HCT116 (cell line): Measurements from ENCODE around the gene GRIK4.

Experiments
- CTCF ChIP-seq, 3 experiments: fragments of 200-600 bp in 1 of 3; sonication (generic) in 1 of 3; IDR thresholded peaks in 2 of 3; conservative IDR thresholded peaks in 1 of 3; 2 replicates each; pipeline ENCODE4 v1.5.1; 2012 to 2017; ENCODE audit warnings: low read depth in 2 of 3, low read length in 2 of 3, antibody characterized with exemption in 1 of 3, borderline replicate concordance in 1 of 3, control low read depth in 1 of 3, mild to moderate bottlenecking in 1 of 3, mixed read lengths in 1 of 3, mixed run types in 1 of 3, moderate library complexity in 1 of 3; ENCODE audit not compliant: insufficient read depth in 1 of 3
- EZH2 ChIP-seq: fragments of 200-600 bp; sonication (generic); IDR thresholded peaks from 2 replicates; pipeline ENCODE4 v1.6.1; 2017; ENCODE audit warnings: antibody characterized with exemption, mixed run types
- MAX ChIP-seq: IDR thresholded peaks from 2 replicates; pipeline ENCODE4 v1.6.1; 2012
- POLR2A ChIP-seq: IDR thresholded peaks from 2 replicates; pipeline ENCODE4 v1.7.0; 2011; ENCODE audit warnings: borderline replicate concordance; ENCODE audit not compliant: insufficient read depth, insufficient read length; ENCODE audit errors: extremely low read depth
- POLR2AphosphoS5 ChIP-seq: IDR thresholded peaks from 2 replicates; pipeline ENCODE4 v1.6.1; 2011; ENCODE audit warnings: mild to moderate bottlenecking, low read depth, low read length, moderate library complexity
- REST ChIP-seq: IDR thresholded peaks from 2 replicates; pipeline ENCODE4 v1.6.1; 2012; ENCODE audit warnings: low read depth
- SP1 ChIP-seq: IDR thresholded peaks from 2 replicates; pipeline ENCODE4 v1.6.1; 2012; ENCODE audit warnings: low read depth
- TCF7L2 ChIP-seq: IDR thresholded peaks from 2 replicates; pipeline ENCODE4 v1.7.0; 2011; ENCODE audit warnings: borderline replicate concordance, inconsistent platforms; ENCODE audit not compliant: insufficient read depth, insufficient read length; ENCODE audit errors: extremely low read depth
- YY1 ChIP-seq: IDR thresholded peaks from 2 replicates; pipeline ENCODE4 v1.6.1; 2011; ENCODE audit warnings: low read length, low read depth, moderate library complexity, mild to moderate bottlenecking; ENCODE audit not compliant: insufficient replicate concordance; ENCODE audit errors: extremely low read depth
- ZBTB33 ChIP-seq: IDR thresholded peaks from 2 replicates; pipeline ENCODE4 v1.6.1; 2011; ENCODE audit warnings: mild to moderate bottlenecking, low read length, moderate library complexity; ENCODE audit not compliant: insufficient replicate concordance; ENCODE audit errors: extremely low read depth

GRCh38 chr11:120911943-120912342 lies 400.4 kb downstream of the GRIK4 start:
- no peak for TF ChIP-seq CTCF (IDR thresholded peaks at IDR 0.05 in 2 of 3, conservative IDR thresholded peaks at IDR 0.05 in 1 of 3; ENCODE audit: borderline replicate concordance in 1 of 3, insufficient read depth in 1 of 3, low read depth in 2 of 3, low read length in 2 of 3)
- no peak for TF ChIP-seq POLR2A
- no peak for TF ChIP-seq ZBTB33
- no peak for TF ChIP-seq REST
- TF ChIP-seq MAX: no peak
- TF ChIP-seq SP1: no peak
- no peak for TF ChIP-seq YY1
- TF ChIP-seq POLR2AphosphoS5: no peak
- TF ChIP-seq TCF7L2: no peak
- TF ChIP-seq EZH2: no peak
